PC-3 (cell line): ENCODE results near the gene PLCL1. TPM values are rescaled to one million over a fixed set of nuclear protein-coding genes. Genes with fewer than 3 reads are reported as not detected.

ENCODE experiments used
- ATAC-seq: fragments of 200-7000 bp; cut with Tn5 transposase; 2 replicates; pipeline ENCODE4 v1.9.1; 2020; ENCODE audit warnings: mild to moderate bottlenecking, moderate library complexity
- BruUV-seq: library from RNA; stranded (reverse); fragments of 400-500 nt; replicated peaks from 2 replicates; lab custom pipeline; 2021; lab: Mats Ljungman, UMichigan
- CTCF ChIA-PET: fragments of 300-600 bp; sonication (Branson Sonifier 250); formaldehyde crosslinking; loops from one replicate; lab custom pipeline; 2022; ENCODE audit warnings: antibody characterized with exemption; lab: Charles Lee
- POLR2A ChIA-PET: fragments of 300-600 bp; sonication (Branson Sonifier 250); formaldehyde crosslinking; loops from one replicate; lab custom pipeline; 2022; ENCODE audit warnings: antibody characterized with exemption; ENCODE audit not compliant: unreplicated experiment; lab: Charles Lee
- DNase-seq: peaks from one replicate; pipeline ENCODE4 v3.0.0-alpha.2; 2015
- H2AFZ ChIP-seq: fragments of 300-600 bp; sonication (generic); 2 replicates; pipeline ENCODE4 v1.6.0; 2016; ENCODE audit warnings: antibody characterized with exemption, low read length
- H3F3A ChIP-seq: fragments of 300-600 bp; sonication (generic); one replicate; pipeline ENCODE4 v1.6.0; 2017; ENCODE audit warnings: antibody characterized with exemption, low read length, control low read depth, mild to moderate bottlenecking; ENCODE audit not compliant: unreplicated experiment
- H3K27ac ChIP-seq: fragments of 300-600 bp; sonication (generic); 2 replicates; pipeline ENCODE4 v1.5.1; 2016; ENCODE audit warnings: mild to moderate bottlenecking, low read length
- H3K27me3 ChIP-seq: fragments of 300-600 bp; sonication (generic); 2 replicates; pipeline ENCODE4 v1.6.1; 2016; ENCODE audit warnings: low read length, mixed read lengths
- H3K36me3 ChIP-seq: fragments of 300-600 bp; sonication (generic); 2 replicates; pipeline ENCODE4 v1.6.1; 2016; ENCODE audit warnings: low read depth, mixed run types, low read length, mixed read lengths
- H3K4me1 ChIP-seq: fragments of 300-600 bp; sonication (generic); 2 replicates; pipeline ENCODE4 v1.5.1; 2016; ENCODE audit warnings: low read length; ENCODE audit not compliant: insufficient read depth
- H3K4me2 ChIP-seq: fragments of 300-600 bp; sonication (generic); 2 replicates; pipeline ENCODE4 v1.6.0; 2016; ENCODE audit warnings: low read length
- H3K4me3 ChIP-seq: fragments of 300-600 bp; sonication (generic); 2 replicates; pipeline ENCODE4 v1.5.1; 2016; ENCODE audit warnings: mild to moderate bottlenecking, low read length, mixed read lengths
- H3K79me2 ChIP-seq: fragments of 300-600 bp; sonication (generic); 2 replicates; pipeline ENCODE4 v1.6.1; 2017; ENCODE audit warnings: low read length, mixed read lengths
- H3K9ac ChIP-seq: fragments of 300-600 bp; sonication (generic); 2 replicates; pipeline ENCODE4 v1.6.0; 2016; ENCODE audit warnings: mild to moderate bottlenecking, low read length
- H3K9me2 ChIP-seq: fragments of 300-600 bp; sonication (generic); replicated peaks from 2 replicates; pipeline ENCODE4 v1.6.1; 2016; ENCODE audit warnings: mixed run types, low read length, mixed read lengths
- H3K9me3 ChIP-seq: fragments of 300-600 bp; sonication (generic); 2 replicates; pipeline ENCODE4 v1.6.1; 2016; ENCODE audit warnings: low read length, mixed read lengths
- H4K20me1 ChIP-seq: fragments of 300-600 bp; sonication (generic); 2 replicates; pipeline ENCODE4 v1.6.1; 2016; ENCODE audit warnings: low read length, mixed read lengths
- CTCF ChIP-seq: fragments of 300-600 bp; sonication (generic); conservative IDR thresholded peaks from 2 replicates; pipeline ENCODE4 v1.5.1; 2017; ENCODE audit warnings: antibody characterized with exemption, low read depth, mild to moderate bottlenecking, low read length
- EZH2 ChIP-seq: fragments of 300-600 bp; sonication (generic); IDR thresholded peaks from one replicate; pipeline ENCODE4 v1.6.1; 2017; ENCODE audit warnings: antibody characterized with exemption, mild to moderate bottlenecking, low read length; ENCODE audit not compliant: unreplicated experiment
- EZH2phosphoT487 ChIP-seq: fragments of 300-600 bp; sonication (generic); IDR thresholded peaks from 2 replicates; pipeline ENCODE4 v1.6.1; 2018; ENCODE audit warnings: mild to moderate bottlenecking, antibody characterized with exemption, low read length, borderline replicate concordance
- intact Hi-C: fragments of 100-400 bp; cut with micrococcal nuclease; formaldehyde crosslinking; loops from 2 replicates; pipeline ENCODE4 v1.9.0; 2023
- total RNA-seq: library from RNA; depleted of rRNA; stranded (reverse); fragments of >200 nt; gene quantifications from 2 replicates; pipeline ENCODE4 v1.2.3, GENCODE V29; 2014

The PLCL1 gene
- total RNA-seq, 1 experiment from 2014 or later = not detected

DNA sequence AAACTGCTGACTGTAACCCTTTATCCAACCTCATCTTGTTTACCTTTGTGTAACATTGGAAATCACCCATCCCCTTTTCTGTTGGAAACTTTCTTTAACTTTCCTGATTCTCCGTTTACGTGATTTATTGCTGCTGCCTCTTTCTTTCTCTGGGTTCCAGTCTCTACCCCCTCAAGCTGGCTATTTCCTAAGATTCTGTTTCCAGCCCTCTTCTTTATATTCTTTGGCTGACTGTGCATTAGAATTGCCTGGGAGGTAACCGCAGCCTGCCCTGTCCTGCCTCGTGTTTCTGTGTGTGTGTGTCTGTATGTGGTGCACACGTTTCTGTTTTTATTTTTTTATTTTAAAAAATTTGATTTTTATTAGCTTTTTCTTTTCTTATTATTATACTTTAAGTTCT, 229.2 kb downstream of the PLCL1 start:
- ATAC-seq = no peak
- H3K4me2 ChIP-seq = no peak overlapping the region
- no TSS peak for BruUV-seq
- no peaks in the 10 kb centered on the region for H3F3A ChIP-seq
- ChIA-PET CTCF (no interaction called here), POLR2A (no interaction called here)
- intact Hi-C loops = no loop called here
- no peaks in the 10 kb centered on the region for H3K9me2 ChIP-seq
- no peak for TF ChIP-seq EZH2phosphoT487
- no peak for TF ChIP-seq EZH2
- no peak for TF ChIP-seq CTCF
- no peaks in the 10 kb centered on the region for H3K9me3 ChIP-seq
- no peaks in the 10 kb centered on the region for H3K36me3 ChIP-seq
- 0 out of 2 replicates have a peak, but pooled peaks cover under 1% of the 10 kb centered on the region for H3K27me3 ChIP-seq
- H3K9ac ChIP-seq = no peak overlapping the region
- H2AFZ ChIP-seq = no peak overlapping the region
- H3K4me3 ChIP-seq = no peak overlapping the region
- H4K20me1 ChIP-seq = no peaks in the 10 kb centered on the region
- H3K4me1 ChIP-seq = no peaks in the 10 kb centered on the region
- H3K27ac ChIP-seq = no peak overlapping the region
- no peak for DNase-seq
- no peaks in the 10 kb centered on the region for H3K79me2 ChIP-seq

GRCh38 chr2:198036029-198036879, 231.9 kb downstream of the PLCL1 start:
- ATAC-seq = no peak
- no peak overlapping the region for H3K4me3 ChIP-seq
- H3F3A ChIP-seq = no peaks in the 10 kb centered on the region
- ChIA-PET CTCF (no interaction called here), POLR2A (no interaction called here)
- no peaks in the 10 kb centered on the region for H3K9me2 ChIP-seq
- H3K4me2 ChIP-seq = no peak overlapping the region
- no peak overlapping the region for H3K27ac ChIP-seq
- 0 out of 2 replicates have a peak, but pooled peaks cover 4% of the 10 kb centered on the region for H3K27me3 ChIP-seq
- no TSS peak for BruUV-seq
- DNase-seq = no peak
- H4K20me1 ChIP-seq = no peaks in the 10 kb centered on the region
- H3K4me1 ChIP-seq = no peaks in the 10 kb centered on the region
- H3K79me2 ChIP-seq = no peaks in the 10 kb centered on the region
- H3K36me3 ChIP-seq = no peaks in the 10 kb centered on the region
- intact Hi-C loops = no loop called here
- TF ChIP-seq EZH2phosphoT487 = no peak
- TF ChIP-seq CTCF = no peak
- TF ChIP-seq EZH2 = no peak
- H3K9me3 ChIP-seq = no peaks in the 10 kb centered on the region
- no peak overlapping the region for H3K9ac ChIP-seq
- no peak overlapping the region for H2AFZ ChIP-seq

- H3K9me3 ChIP-seq = no peaks in the 10 kb centered on the region
- ChIA-PET CTCF (no interaction called here), POLR2A (no interaction called here)
- no peaks in the 10 kb centered on the region for H3K9me2 ChIP-seq
- H3K4me2 ChIP-seq = no peak overlapping the region
- no peak overlapping the region for H3K27ac ChIP-seq
- no peak overlapping the region for H3K9ac ChIP-seq
- BruUV-seq = no TSS peak
- H3F3A ChIP-seq = no peaks in the 10 kb centered on the region
- intact Hi-C loops = no loop called here
- H3K27me3 ChIP-seq = 0 out of 2 replicates have a peak, but pooled peaks cover 4% of the 10 kb centered on the region
- no peak for TF ChIP-seq EZH2
- TF ChIP-seq EZH2phosphoT487 = no peak
- ATAC-seq (no peak), DNase-seq (no peak)
- no peaks in the 10 kb centered on the region for H3K4me1 ChIP-seq
- H4K20me1 ChIP-seq = no peaks in the 10 kb centered on the region
- H3K36me3 ChIP-seq = no peaks in the 10 kb centered on the region
- H3K79me2 ChIP-seq = no peaks in the 10 kb centered on the region
- no peak overlapping the region for H2AFZ ChIP-seq
- no peak overlapping the region for H3K4me3 ChIP-seq
These were observed 236.4 kb downstream of the PLCL1 start for GRCh38 chr2:198040835-198041234.
